GM19395 (cell line): ENCODE measurements around the gene TMEM184C.

Experiments used
- ATAC-seq: cut with Tn5 transposase; IDR thresholded peaks from one replicate; pipeline ENCODE4 v1.9.1; 2021; ENCODE audit warnings: mild to moderate bottlenecking, moderate library complexity; ENCODE audit not compliant: unreplicated experiment

TMEM184C gene

GRCh38 chr4:147617173-147617840 lies at the start of gene TMEM184C:
Gene TMEM184C (plus strand): TSS chr4:147617397. CDS start chr4:147617957, 560 bp downstream.
- ATAC-seq = peak; percentile 99

GRCh38 chr4:147570616-147571015 lies 46.6 kb upstream of the TMEM184C start:
- ATAC-seq = no peak

- no peak for ATAC-seq
These were observed 46.0 kb upstream of the TMEM184C start for GRCh38 chr4:147571036-147571770.

GRCh38 chr4:147576084-147576483 lies 41.1 kb upstream of the TMEM184C start:
- no peak for ATAC-seq

- ATAC-seq = no peak
These were observed 39.1 kb upstream of the TMEM184C start for GRCh38 chr4:147578051-147578476.

GRCh38 chr4:147578593-147578992 lies 38.6 kb upstream of the TMEM184C start:
- ATAC-seq = no peak

GRCh38 chr4:147580396-147580795 lies 36.8 kb upstream of the TMEM184C start:
- no peak for ATAC-seq

- ATAC-seq = no peak
These were observed 35.4 kb upstream of the TMEM184C start for GRCh38 chr4:147581606-147582350.

- ATAC-seq = no peak
These were observed 34.7 kb upstream of the TMEM184C start for GRCh38 chr4:147582386-147583060.

- ATAC-seq = no peak
These were observed 33.3 kb upstream of the TMEM184C start for GRCh38 chr4:147583876-147584275.

GRCh38 chr4:147586032-147586431 lies 31.2 kb upstream of the TMEM184C start:
- no peak for ATAC-seq

GRCh38 chr4:147586637-147587036 lies 30.6 kb upstream of the TMEM184C start:
- ATAC-seq = peak; percentile 83

- ATAC-seq = no peak
These were observed 30.2 kb upstream of the TMEM184C start for GRCh38 chr4:147587041-147587440.

GRCh38 chr4:147589586-147589985 lies 27.6 kb upstream of the TMEM184C start:
- no peak for ATAC-seq

GRCh38 chr4:147590249-147590920 lies 26.8 kb upstream of the TMEM184C start:
- peak; percentile 69 for ATAC-seq

GRCh38 chr4:147591106-147591505 lies 26.1 kb upstream of the TMEM184C start:
- no peak for ATAC-seq

GRCh38 chr4:147594107-147594506 lies 23.1 kb upstream of the TMEM184C start:
- no peak for ATAC-seq

- no peak for ATAC-seq
These were observed 22.6 kb upstream of the TMEM184C start for GRCh38 chr4:147594578-147594977.

GRCh38 chr4:147596377-147596776 lies 20.8 kb upstream of the TMEM184C start:
- no peak for ATAC-seq

GRCh38 chr4:147596981-147597380 lies 20.2 kb upstream of the TMEM184C start:
- no peak for ATAC-seq

- ATAC-seq = no peak
These were observed 19.6 kb upstream of the TMEM184C start for GRCh38 chr4:147597561-147597960.
